Measurements from ENCODE around the gene RPS6KA6. TPM values are rescaled to one million over a fixed set of nuclear protein-coding genes. Genes with fewer than 3 reads are reported as not detected.

RPS6KA6 gene
- total and polyA plus RNA-seq, 2 donors (not counting 1 experiment from before 2014, with no cell fraction given) = 0.37 to 0.59 TPM

GRCh38 chrX:84205276-84205675 is 17.3 kb upstream of the RPS6KA6 start:
- H3K4me1 ChIP-seq (ENCODE audit: control insufficient read depth in 2 of 2, insufficient read depth in 2 of 2, low read length in 2 of 2) = no peaks in the 10 kb centered on the region
- no peak overlapping the region for H3K4me2 ChIP-seq (replicated peaks; ENCODE audit: low read depth, low read length, poor library complexity, severe bottlenecking)
- H3K4me3 Mint-ChIP-seq = no peak overlapping the region
- H3K27ac ChIP-seq (ENCODE audit: low read length in 2 of 2) = no peak overlapping the region
- no peak overlapping the region for H2AFZ ChIP-seq (ENCODE audit: insufficient read depth, low read depth, low read length, poor library complexity, severe bottlenecking)
- intact Hi-C loops (cut with micrococcal nuclease) = no loop called here
- no peaks in the 10 kb centered on the region for H3K9me3 Mint-ChIP-seq (ENCODE audit: insufficient read depth)
- H3K79me2 ChIP-seq (ENCODE audit: control insufficient read depth, insufficient read depth, low read length) = no peaks in the 10 kb centered on the region
- DNase-seq (no peak), ATAC-seq (ENCODE audit: low read depth) (no peak)
- H3K36me3 ChIP-seq (replicated peaks in 1 of 2; ENCODE audit: control extremely low read depth in 1 of 2, control insufficient read depth in 1 of 2, extremely low read depth in 1 of 2, insufficient read depth in 2 of 2, low read length in 1 of 2) = no peaks in the 10 kb centered on the region
- H3K27ac Mint-ChIP-seq = no peak overlapping the region
- ChIA-PET CTCF (no interaction called here), POLR2A (no interaction called here)
- no peaks in the 10 kb centered on the region for H3K27me3 ChIP-seq (replicated peaks in 1 of 4; ENCODE audit: control extremely low read depth in 1 of 4, control insufficient read depth in 3 of 4, insufficient read depth in 4 of 4, low read length in 3 of 4)
- no peaks in the 10 kb centered on the region for H3K4me1 Mint-ChIP-seq
- no peak overlapping the region for H3K9ac ChIP-seq (ENCODE audit: low read length)
- TF ChIP-seq CTCF (IDR thresholded peaks at IDR 0.05) (no peak), EZH2 (IDR thresholded peaks at IDR 0.05; ENCODE audit: borderline replicate concordance, insufficient read depth, low read depth, low read length, poor library complexity, severe bottlenecking) (no peak)
- H3K4me3 ChIP-seq (ENCODE audit: control extremely low read depth in 1 of 5, extremely low read depth in 1 of 5, insufficient read depth in 1 of 5, low read depth in 2 of 5, low read length in 4 of 5) = no peak overlapping the region
- no peaks in the 10 kb centered on the region for H4K20me1 ChIP-seq (ENCODE audit: control insufficient read depth, insufficient read depth, low read length, poor library complexity, severe bottlenecking)
- no peaks in the 10 kb centered on the region for H3K27me3 Mint-ChIP-seq
- no peaks in the 10 kb centered on the region for H3K9me3 ChIP-seq (ENCODE audit: control extremely low read depth in 1 of 3, control insufficient read depth in 2 of 3, insufficient read depth in 1 of 3, low read length in 2 of 3)

- Histone ChIP-seq H2AFZ (ENCODE audit: insufficient read depth, low read depth, low read length, poor library complexity, severe bottlenecking) (no peak overlapping the region), H3K9me3 (ENCODE audit: control extremely low read depth in 1 of 3, control insufficient read depth in 2 of 3, insufficient read depth in 1 of 3, low read length in 2 of 3) (peaks cover 0 to 3% (median 0%) of the 10 kb centered on the region in 3 donors), H3K4me1 (ENCODE audit: control insufficient read depth in 2 of 2, insufficient read depth in 2 of 2, low read length in 2 of 2) (no peaks in the 10 kb centered on the region), H3K9ac (ENCODE audit: low read length) (no peak overlapping the region), H4K20me1 (ENCODE audit: control insufficient read depth, insufficient read depth, low read length, poor library complexity, severe bottlenecking) (no peaks in the 10 kb centered on the region), H3K27me3 (replicated peaks in 1 of 4; ENCODE audit: control extremely low read depth in 1 of 4, control insufficient read depth in 3 of 4, insufficient read depth in 4 of 4, low read length in 3 of 4) (no peaks in the 10 kb centered on the region), H3K4me3 (ENCODE audit: control extremely low read depth in 1 of 5, extremely low read depth in 1 of 5, insufficient read depth in 1 of 5, low read depth in 2 of 5, low read length in 4 of 5) (no peak overlapping the region), H3K27ac (ENCODE audit: low read length in 2 of 2) (no peak overlapping the region), H3K36me3 (replicated peaks in 1 of 2; ENCODE audit: control extremely low read depth in 1 of 2, control insufficient read depth in 1 of 2, extremely low read depth in 1 of 2, insufficient read depth in 2 of 2, low read length in 1 of 2) (no peaks in the 10 kb centered on the region), H3K79me2 (ENCODE audit: control insufficient read depth, insufficient read depth, low read length) (no peaks in the 10 kb centered on the region), H3K4me2 (replicated peaks; ENCODE audit: low read depth, low read length, poor library complexity, severe bottlenecking) (no peak overlapping the region)
- no peak for ATAC-seq (ENCODE audit: low read depth)
- Mint-ChIP-seq H3K27ac (no peak overlapping the region), H3K27me3 (no peaks in the 10 kb centered on the region), H3K9me3 (ENCODE audit: insufficient read depth) (no peaks in the 10 kb centered on the region), H3K4me3 (no peak overlapping the region), H3K4me1 (no peaks in the 10 kb centered on the region)
- WGBS (ENCODE audit: insufficient coverage) = no CpG with 5 or more reads among the region's 1 CpG
- ChIA-PET POLR2A (no interaction called here), CTCF (no interaction called here)
- TF ChIP-seq CTCF (IDR thresholded peaks at IDR 0.05) (no peak), EZH2 (IDR thresholded peaks at IDR 0.05; ENCODE audit: borderline replicate concordance, insufficient read depth, low read depth, low read length, poor library complexity, severe bottlenecking) (no peak)
- intact Hi-C loops (cut with micrococcal nuclease) = no loop called here
- DNase-seq = no peak
Observed at GRCh38 chrX:84199688-84200087, 11.7 kb upstream of the RPS6KA6 start.

All from B cell (primary cell).